Measurements from ENCODE around the gene NDRG3. TPM values are rescaled to one million over a fixed set of nuclear protein-coding genes. Genes with fewer than 3 reads are reported as not detected.

NDRG3 gene
- total RNA-seq, 1 donor, result 23.1 TPM

DNA sequence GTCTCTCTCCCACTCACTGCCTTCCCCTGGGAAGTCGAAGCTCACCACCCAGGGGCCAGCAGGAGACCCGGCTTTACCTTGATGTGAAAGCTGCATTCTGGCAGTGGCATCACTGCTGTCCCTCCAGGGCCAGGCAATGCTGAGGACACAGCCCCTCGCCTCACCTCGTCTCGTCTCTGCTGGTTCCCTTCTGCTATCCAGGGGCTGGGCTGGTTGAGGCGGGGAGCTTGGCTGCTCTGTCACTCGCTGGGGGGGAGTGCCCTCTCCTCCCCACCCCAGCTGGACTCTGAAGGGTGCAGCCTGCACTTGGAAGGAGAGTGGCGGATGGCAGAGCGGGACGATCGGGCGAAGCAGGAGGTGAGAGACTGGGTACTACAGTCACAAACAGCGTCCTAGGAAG lies 40.4 kb upstream of the NDRG3 start:
- H3K4me3 ChIP-seq (ENCODE audit: low read depth, low read length), result no peak overlapping the region
- no peak for TF ChIP-seq CTCF (IDR thresholded peaks at IDR 0.05; ENCODE audit: insufficient read depth, low read length)
- no peak for DNase-seq (ENCODE audit: low read depth)

- no peak overlapping the region for H3K4me3 ChIP-seq (ENCODE audit: low read depth, low read length)
- TF ChIP-seq CTCF (IDR thresholded peaks at IDR 0.05; ENCODE audit: insufficient read depth, low read length), result no peak
- no peak for DNase-seq (ENCODE audit: low read depth)
Observed at GRCh38 chr20:36785308-36785707, 39.4 kb upstream of the NDRG3 start.

- DNase-seq (ENCODE audit: low read depth), result peak; percentile 33
- peak; percentile 6 for TF ChIP-seq CTCF (IDR thresholded peaks at IDR 0.05; ENCODE audit: insufficient read depth, low read length)
- no peak overlapping the region for H3K4me3 ChIP-seq (ENCODE audit: low read depth, low read length)
Observed at GRCh38 chr20:36784900-36785299, 39.0 kb upstream of the NDRG3 start.

DNA sequence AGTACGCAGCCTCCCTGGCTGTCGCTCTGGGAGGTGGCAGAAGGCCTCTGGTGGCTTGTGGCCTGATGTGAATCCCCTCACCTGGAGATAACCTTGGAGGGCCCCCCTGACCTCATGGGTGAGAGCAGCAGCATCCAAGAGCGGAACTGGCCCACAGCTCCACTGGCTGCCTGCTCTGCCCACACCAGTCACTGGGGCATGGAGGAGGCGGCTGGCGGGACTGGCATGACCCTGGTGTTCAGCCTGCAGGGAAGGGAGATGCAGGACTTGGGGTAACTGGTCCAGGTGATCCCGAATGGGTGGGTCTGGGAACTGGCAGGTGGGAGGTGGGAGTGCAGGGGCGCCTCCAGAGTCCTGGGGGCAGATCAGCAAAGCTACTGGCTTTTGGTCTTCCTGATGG lies 38.2 kb upstream of the NDRG3 start:
- no peak for DNase-seq (ENCODE audit: low read depth)
- TF ChIP-seq CTCF (IDR thresholded peaks at IDR 0.05; ENCODE audit: insufficient read depth, low read length), result no peak
- H3K4me3 ChIP-seq (ENCODE audit: low read depth, low read length), result no peak overlapping the region

- no peak overlapping the region for H3K4me3 ChIP-seq (ENCODE audit: low read depth, low read length)
- TF ChIP-seq CTCF (IDR thresholded peaks at IDR 0.05; ENCODE audit: insufficient read depth, low read length), result no peak
- DNase-seq (ENCODE audit: low read depth), result no peak
Observed at GRCh38 chr20:36779656-36780025, 33.8 kb upstream of the NDRG3 start.

GRCh38 chr20:36778831-36779655 lies 33.2 kb upstream of the NDRG3 start:
- TF ChIP-seq CTCF (IDR thresholded peaks at IDR 0.05; ENCODE audit: insufficient read depth, low read length), result no peak
- H3K4me3 ChIP-seq (ENCODE audit: low read depth, low read length), result no peak overlapping the region
- no peak for DNase-seq (ENCODE audit: low read depth)

DNA sequence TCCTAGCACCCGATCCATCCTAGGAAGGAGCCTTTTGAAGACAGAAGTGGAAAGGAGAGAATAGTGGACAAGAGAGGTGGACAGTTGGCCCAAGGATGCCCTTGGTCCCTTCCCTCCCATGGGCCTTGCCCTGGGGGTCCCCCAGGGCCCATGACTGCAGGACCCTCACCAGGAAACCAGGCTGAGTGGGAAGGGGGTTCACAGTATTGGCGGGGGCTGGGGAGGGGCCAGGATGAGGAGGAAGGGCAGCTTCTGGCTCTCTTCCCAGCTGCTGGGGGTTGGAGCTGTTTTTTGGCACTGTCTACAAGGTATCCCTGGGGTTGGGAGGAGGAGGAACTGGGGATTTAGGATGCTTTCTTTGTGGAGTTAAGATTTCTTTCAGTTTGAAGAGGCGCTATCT lies 31.7 kb upstream of the NDRG3 start:
- H3K4me3 ChIP-seq (ENCODE audit: low read depth, low read length), result no peak overlapping the region
- DNase-seq (ENCODE audit: low read depth), result no peak
- TF ChIP-seq CTCF (IDR thresholded peaks at IDR 0.05; ENCODE audit: insufficient read depth, low read length), result no peak
